Liver (tissue), 9 donors: ENCODE data around the gene PPM1L. TPM values are rescaled to one million over a fixed set of nuclear protein-coding genes. Genes with fewer than 3 reads are reported as not detected.

Experiments used
- DNase-seq: peaks from one replicate; pipeline ENCODE4 v3.0.0-alpha.2; 2017; ENCODE audit warnings: low spot score
- H3K27ac ChIP-seq, 2 donors: one replicate each; pipeline ENCODE4 v1.7.0; 2013; ENCODE audit warnings: inconsistent platforms in 2 of 2, low read length in 2 of 2, control low read depth in 1 of 2, low read depth in 1 of 2, mild to moderate bottlenecking in 1 of 2
- H3K27me3 ChIP-seq, 4 donors: one replicate each; pipeline versions ENCODE4 v1.6.1 to v1.7.0; 2013; ENCODE audit warnings: low read length in 3 of 4, inconsistent platforms in 1 of 4, mild to moderate bottlenecking in 1 of 4, moderate library complexity in 1 of 4; ENCODE audit not compliant: control insufficient read depth in 4 of 4, insufficient read depth in 4 of 4
- H3K36me3 ChIP-seq, 4 donors: one replicate each; pipeline versions ENCODE4 v1.6.1 to v1.7.0; 2013; ENCODE audit warnings: low read length in 3 of 4, mild to moderate bottlenecking in 3 of 4, low read depth in 1 of 4, moderate library complexity in 1 of 4; ENCODE audit not compliant: control insufficient read depth in 4 of 4, insufficient read depth in 3 of 4
- H3K4me1 ChIP-seq, 4 donors: one replicate each; pipeline versions ENCODE4 v1.6.1 to v1.7.0; 2013; ENCODE audit warnings: low read length in 3 of 4, mild to moderate bottlenecking in 3 of 4, moderate library complexity in 1 of 4; ENCODE audit not compliant: control insufficient read depth in 4 of 4, insufficient read depth in 4 of 4
- H3K4me3 ChIP-seq, 3 donors: one replicate each; pipeline versions ENCODE4 v1.6.1 to v1.7.0; 2013; ENCODE audit warnings: low read length in 3 of 3, control low read depth in 1 of 3, low read depth in 1 of 3, mild to moderate bottlenecking in 1 of 3
- H3K9ac ChIP-seq, 2 donors: one replicate each; pipeline ENCODE4 v1.7.0; 2013; ENCODE audit warnings: low read length in 2 of 2, mild to moderate bottlenecking in 2 of 2, moderate library complexity in 2 of 2, control low read depth in 1 of 2, low read depth in 1 of 2
- H3K9me3 ChIP-seq, 4 donors: one replicate each; pipeline versions ENCODE4 v1.6.1 to v1.7.0; 2013; ENCODE audit warnings: low read length in 3 of 4; ENCODE audit not compliant: control insufficient read depth in 4 of 4
- FOXA2 ChIP-seq: IDR thresholded peaks from 2 replicates; pipeline ENCODE4 v1.6.1; 2016; ENCODE audit warnings: antibody characterized with exemption
- GABPA ChIP-seq, 2 donors: IDR thresholded peaks in 1 of 2; conservative IDR thresholded peaks in 1 of 2; 2 replicates each; pipeline ENCODE4 v1.6.1; 2016; ENCODE audit warnings: antibody characterized with exemption in 2 of 2, mild to moderate bottlenecking in 1 of 2, moderate library complexity in 1 of 2
- HNF4A ChIP-seq, 2 donors: conservative IDR thresholded peaks; 2 replicates each; pipeline ENCODE4 v1.6.1; 2016; ENCODE audit warnings: antibody characterized with exemption in 2 of 2, mild to moderate bottlenecking in 2 of 2
- HNF4G ChIP-seq: IDR thresholded peaks from 2 replicates; pipeline ENCODE4 v1.6.1; 2016; ENCODE audit warnings: antibody characterized with exemption
- JUND ChIP-seq, 2 donors: IDR thresholded peaks; 2 replicates each; pipeline ENCODE4 v1.6.1; 2016; ENCODE audit warnings: antibody characterized with exemption in 2 of 2
- NR2F2 ChIP-seq: IDR thresholded peaks from 2 replicates; pipeline ENCODE4 v1.6.1; 2016; ENCODE audit warnings: antibody characterized with exemption
- RAD21 ChIP-seq, 2 donors: IDR thresholded peaks; 2 replicates each; pipeline ENCODE4 v1.6.1; 2016; ENCODE audit warnings: antibody characterized with exemption in 2 of 2, mild to moderate bottlenecking in 2 of 2
- SP1 ChIP-seq: IDR thresholded peaks from 2 replicates; pipeline ENCODE4 v1.6.1; 2018; ENCODE audit warnings: antibody characterized with exemption, mild to moderate bottlenecking
- TAF1 ChIP-seq: conservative IDR thresholded peaks from 2 replicates; pipeline ENCODE4 v1.6.1; 2016; ENCODE audit warnings: antibody characterized with exemption, mild to moderate bottlenecking
- WGBS: extraction: QIAGEN DNeasy Blood & Tissue Kit; methylation state at CpG from one replicate; pipeline ENCODE4 v1.1.7; 2013; 5-methylcytosine and 5-hydroxymethylcytosine counted together
- polyA plus RNA-seq, 2 donors: library from polyadenylated mRNA; stranded (reverse) in 1 of 2; unstranded in 1 of 2; fragments of 200-250 nt in 1 of 2; fragments of >200 nt in 1 of 2; fragmentation: Nextera tagmentation in 1 of 2; extraction: Ambion mirVana in 1 of 2; gene quantifications; one replicate each; pipeline versions ENCODE4 v1.2.1 to v1.2.3, GENCODE V29; 2013 to 2015
- total RNA-seq, 2 donors: library from RNA; depleted of rRNA; stranded (reverse); fragments of >200 nt; gene quantifications; one replicate each; pipeline ENCODE4 v1.2.3, GENCODE V29; 2014
- TF ChIP-seq, protein P1 (sequence below): fragments of 150-350 bp; IDR thresholded peaks from 2 replicates; pipeline ENCODE4 v1.5.1; 2017; ENCODE audit warnings: improper control_type of control experiment, low read depth, low read length; ENCODE audit not compliant: missing input control
- TF ChIP-seq, protein P2 (sequence below): IDR thresholded peaks from 2 replicates; pipeline ENCODE4 v1.6.1; 2016; ENCODE audit warnings: antibody characterized with exemption
- TF ChIP-seq, protein P3 (sequence below): IDR thresholded peaks from 2 replicates; pipeline ENCODE4 v1.6.1; 2016; ENCODE audit warnings: antibody characterized with exemption
- TF ChIP-seq, protein P4 (sequence below): IDR thresholded peaks from 2 replicates; pipeline ENCODE4 v1.6.1; 2016; ENCODE audit warnings: antibody characterized with exemption, mild to moderate bottlenecking
- TF ChIP-seq, protein P5 (sequence below): IDR thresholded peaks from 2 replicates; pipeline ENCODE4 v1.6.1; 2016; ENCODE audit warnings: antibody characterized with exemption
- donor health status: healthy.
- donor health status: healthy.
- donor health status: healthy.
- donor health status: healthy.
- donor health status: healthy.

The PPM1L gene
- total and polyA plus RNA-seq, 4 donors: 1.6 to 8.5 (median 4.8) TPM

DNA sequence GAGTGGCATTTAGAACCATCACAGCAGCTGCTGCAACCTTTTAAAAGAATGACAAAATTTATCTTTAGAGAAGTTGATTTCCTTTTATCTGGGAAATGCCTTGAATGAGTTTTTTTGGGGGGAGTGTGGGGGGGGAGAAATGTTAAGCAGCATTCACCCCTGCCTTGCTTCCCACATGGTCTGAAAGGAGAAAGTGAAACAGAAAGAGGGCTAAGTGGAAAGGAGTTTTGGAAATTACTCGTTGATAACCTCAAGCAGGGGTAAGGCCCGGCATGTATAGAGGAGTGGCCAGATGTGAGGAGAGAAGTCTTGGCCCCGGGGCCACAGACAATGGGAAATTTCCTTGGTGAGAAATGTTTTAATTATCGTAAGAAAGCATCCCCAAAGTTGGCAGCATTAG lies 325.6 kb downstream of the PPM1L start:
- no peak overlapping the region for H3K9ac ChIP-seq
- TF ChIP-seq HNF4G: no peak
- TF ChIP-seq, protein P1, sequence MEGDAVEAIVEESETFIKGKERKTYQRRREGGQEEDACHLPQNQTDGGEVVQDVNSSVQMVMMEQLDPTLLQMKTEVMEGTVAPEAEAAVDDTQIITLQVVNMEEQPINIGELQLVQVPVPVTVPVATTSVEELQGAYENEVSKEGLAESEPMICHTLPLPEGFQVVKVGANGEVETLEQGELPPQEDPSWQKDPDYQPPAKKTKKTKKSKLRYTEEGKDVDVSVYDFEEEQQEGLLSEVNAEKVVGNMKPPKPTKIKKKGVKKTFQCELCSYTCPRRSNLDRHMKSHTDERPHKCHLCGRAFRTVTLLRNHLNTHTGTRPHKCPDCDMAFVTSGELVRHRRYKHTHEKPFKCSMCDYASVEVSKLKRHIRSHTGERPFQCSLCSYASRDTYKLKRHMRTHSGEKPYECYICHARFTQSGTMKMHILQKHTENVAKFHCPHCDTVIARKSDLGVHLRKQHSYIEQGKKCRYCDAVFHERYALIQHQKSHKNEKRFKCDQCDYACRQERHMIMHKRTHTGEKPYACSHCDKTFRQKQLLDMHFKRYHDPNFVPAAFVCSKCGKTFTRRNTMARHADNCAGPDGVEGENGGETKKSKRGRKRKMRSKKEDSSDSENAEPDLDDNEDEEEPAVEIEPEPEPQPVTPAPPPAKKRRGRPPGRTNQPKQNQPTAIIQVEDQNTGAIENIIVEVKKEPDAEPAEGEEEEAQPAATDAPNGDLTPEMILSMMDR: no peak
- TF ChIP-seq JUND (IDR thresholded peaks at IDR 0.05): no peak
- TF ChIP-seq TAF1: no peak
- TF ChIP-seq, protein P2, sequence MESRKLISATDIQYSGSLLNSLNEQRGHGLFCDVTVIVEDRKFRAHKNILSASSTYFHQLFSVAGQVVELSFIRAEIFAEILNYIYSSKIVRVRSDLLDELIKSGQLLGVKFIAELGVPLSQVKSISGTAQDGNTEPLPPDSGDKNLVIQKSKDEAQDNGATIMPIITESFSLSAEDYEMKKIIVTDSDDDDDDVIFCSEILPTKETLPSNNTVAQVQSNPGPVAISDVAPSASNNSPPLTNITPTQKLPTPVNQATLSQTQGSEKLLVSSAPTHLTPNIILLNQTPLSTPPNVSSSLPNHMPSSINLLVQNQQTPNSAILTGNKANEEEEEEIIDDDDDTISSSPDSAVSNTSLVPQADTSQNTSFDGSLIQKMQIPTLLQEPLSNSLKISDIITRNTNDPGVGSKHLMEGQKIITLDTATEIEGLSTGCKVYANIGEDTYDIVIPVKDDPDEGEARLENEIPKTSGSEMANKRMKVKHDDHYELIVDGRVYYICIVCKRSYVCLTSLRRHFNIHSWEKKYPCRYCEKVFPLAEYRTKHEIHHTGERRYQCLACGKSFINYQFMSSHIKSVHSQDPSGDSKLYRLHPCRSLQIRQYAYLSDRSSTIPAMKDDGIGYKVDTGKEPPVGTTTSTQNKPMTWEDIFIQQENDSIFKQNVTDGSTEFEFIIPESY: no peak
- TF ChIP-seq RAD21 (IDR thresholded peaks at IDR 0.05): no peak
- no peak for TF ChIP-seq NR2F2
- TF ChIP-seq, protein P3, sequence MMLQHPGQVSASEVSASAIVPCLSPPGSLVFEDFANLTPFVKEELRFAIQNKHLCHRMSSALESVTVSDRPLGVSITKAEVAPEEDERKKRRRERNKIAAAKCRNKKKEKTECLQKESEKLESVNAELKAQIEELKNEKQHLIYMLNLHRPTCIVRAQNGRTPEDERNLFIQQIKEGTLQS: no peak
- no peak for TF ChIP-seq HNF4A (conservative IDR thresholded peaks at IDR 0.05)
- no peak for TF ChIP-seq GABPA (IDR thresholded peaks at IDR 0.05 in 1 of 2, conservative IDR thresholded peaks at IDR 0.05 in 1 of 2)
- H3K27me3 ChIP-seq: no peaks in the 10 kb centered on the region
- 57% methylated on average over 4 of the region's 4 CpGs for whole genome bisulfite sequencing
- no peaks in the 10 kb centered on the region for H3K36me3 ChIP-seq
- H3K27ac ChIP-seq: no peak overlapping the region
- DNase-seq: no peak
- H3K4me1 ChIP-seq: no peaks in the 10 kb centered on the region
- no peaks in the 10 kb centered on the region for H3K9me3 ChIP-seq
- no peak overlapping the region for H3K4me3 ChIP-seq

DNA sequence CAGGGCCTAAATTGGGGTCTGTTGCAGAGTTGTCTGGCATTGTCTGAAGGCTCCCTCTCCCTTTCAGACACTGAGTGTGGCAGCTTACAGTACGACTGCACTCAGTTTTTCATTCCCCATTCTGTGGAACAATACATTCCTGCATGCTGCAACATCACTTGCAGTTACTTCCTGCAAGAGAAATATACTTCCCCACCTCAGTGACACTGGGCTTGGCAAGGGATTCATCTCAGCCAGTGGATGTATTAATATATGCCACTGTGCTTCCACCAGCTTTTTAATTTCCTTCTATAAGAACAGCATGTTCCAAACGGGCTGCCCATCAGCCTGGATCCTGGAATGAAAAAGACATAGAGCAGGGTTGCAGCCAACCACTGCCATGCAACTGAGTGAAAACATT lies 326.0 kb downstream of the PPM1L start:
- no peak for DNase-seq
- Histone ChIP-seq H3K4me1 (no peaks in the 10 kb centered on the region), H3K9me3 (no peaks in the 10 kb centered on the region), H3K27ac (no peak overlapping the region), H3K36me3 (no peaks in the 10 kb centered on the region), H3K9ac (no peak overlapping the region), H3K4me3 (no peak overlapping the region), H3K27me3 (no peaks in the 10 kb centered on the region)
- TF ChIP-seq GABPA (IDR thresholded peaks at IDR 0.05 in 1 of 2, conservative IDR thresholded peaks at IDR 0.05 in 1 of 2) (no peak), NR2F2 (no peak), SP1 (no peak), JUND (IDR thresholded peaks at IDR 0.05) (no peak), RAD21 (IDR thresholded peaks at IDR 0.05) (no peak), HNF4G (no peak), FOXA2 (no peak), TAF1 (no peak)
- TF ChIP-seq, protein P4, sequence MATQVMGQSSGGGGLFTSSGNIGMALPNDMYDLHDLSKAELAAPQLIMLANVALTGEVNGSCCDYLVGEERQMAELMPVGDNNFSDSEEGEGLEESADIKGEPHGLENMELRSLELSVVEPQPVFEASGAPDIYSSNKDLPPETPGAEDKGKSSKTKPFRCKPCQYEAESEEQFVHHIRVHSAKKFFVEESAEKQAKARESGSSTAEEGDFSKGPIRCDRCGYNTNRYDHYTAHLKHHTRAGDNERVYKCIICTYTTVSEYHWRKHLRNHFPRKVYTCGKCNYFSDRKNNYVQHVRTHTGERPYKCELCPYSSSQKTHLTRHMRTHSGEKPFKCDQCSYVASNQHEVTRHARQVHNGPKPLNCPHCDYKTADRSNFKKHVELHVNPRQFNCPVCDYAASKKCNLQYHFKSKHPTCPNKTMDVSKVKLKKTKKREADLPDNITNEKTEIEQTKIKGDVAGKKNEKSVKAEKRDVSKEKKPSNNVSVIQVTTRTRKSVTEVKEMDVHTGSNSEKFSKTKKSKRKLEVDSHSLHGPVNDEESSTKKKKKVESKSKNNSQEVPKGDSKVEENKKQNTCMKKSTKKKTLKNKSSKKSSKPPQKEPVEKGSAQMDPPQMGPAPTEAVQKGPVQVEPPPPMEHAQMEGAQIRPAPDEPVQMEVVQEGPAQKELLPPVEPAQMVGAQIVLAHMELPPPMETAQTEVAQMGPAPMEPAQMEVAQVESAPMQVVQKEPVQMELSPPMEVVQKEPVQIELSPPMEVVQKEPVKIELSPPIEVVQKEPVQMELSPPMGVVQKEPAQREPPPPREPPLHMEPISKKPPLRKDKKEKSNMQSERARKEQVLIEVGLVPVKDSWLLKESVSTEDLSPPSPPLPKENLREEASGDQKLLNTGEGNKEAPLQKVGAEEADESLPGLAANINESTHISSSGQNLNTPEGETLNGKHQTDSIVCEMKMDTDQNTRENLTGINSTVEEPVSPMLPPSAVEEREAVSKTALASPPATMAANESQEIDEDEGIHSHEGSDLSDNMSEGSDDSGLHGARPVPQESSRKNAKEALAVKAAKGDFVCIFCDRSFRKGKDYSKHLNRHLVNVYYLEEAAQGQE: no peak
- TF ChIP-seq, protein P5, sequence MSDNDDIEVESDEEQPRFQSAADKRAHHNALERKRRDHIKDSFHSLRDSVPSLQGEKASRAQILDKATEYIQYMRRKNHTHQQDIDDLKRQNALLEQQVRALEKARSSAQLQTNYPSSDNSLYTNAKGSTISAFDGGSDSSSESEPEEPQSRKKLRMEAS: no peak
- TF ChIP-seq, protein P3: no peak
- WGBS: 74% methylated on average over 2 of the region's 2 CpGs
